HG03280 (cell line): ENCODE results near the gene RAB8A.

Experiments
- ATAC-seq: cut with Tn5 transposase; IDR thresholded peaks from one replicate; pipeline ENCODE4 v1.9.1; 2021; ENCODE audit warnings: mild to moderate bottlenecking, moderate library complexity; ENCODE audit not compliant: unreplicated experiment

RAB8A gene

DNA sequence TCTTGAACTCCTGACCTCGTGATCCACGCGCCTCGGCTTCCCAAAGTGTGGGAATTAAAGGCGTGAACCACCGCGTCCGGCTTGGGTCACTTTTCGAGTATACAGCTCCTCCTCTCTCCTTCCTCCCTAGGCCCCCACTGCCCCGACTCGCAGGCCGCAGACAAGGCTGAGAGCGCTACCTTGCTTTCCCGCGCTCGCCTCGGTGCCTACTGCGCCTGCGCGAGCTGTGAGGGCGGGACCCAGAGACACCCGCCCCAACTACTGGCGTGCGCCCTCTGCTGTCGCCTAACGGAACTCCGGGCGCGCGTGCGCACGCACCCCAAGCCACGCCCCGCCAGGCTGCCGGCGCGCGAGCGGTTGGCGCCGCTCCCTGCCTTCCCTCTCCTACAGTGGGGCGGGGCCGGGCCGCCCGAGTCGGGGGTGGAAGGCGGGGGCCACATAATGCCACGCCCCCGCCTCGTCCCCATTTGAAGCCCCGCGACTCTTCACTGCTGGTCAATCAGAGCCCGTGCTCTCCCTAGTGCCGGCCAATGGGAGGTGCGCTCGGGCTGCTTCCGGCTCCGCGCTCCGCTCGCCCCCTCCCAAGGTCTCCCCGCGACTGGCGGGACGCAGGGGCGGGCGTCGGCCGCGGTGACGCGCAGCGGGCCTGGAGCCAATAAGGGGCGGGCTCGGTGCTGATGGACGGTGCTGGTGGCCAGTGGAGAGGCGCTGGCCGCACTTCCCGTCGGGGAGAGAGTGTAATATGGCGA is at the start of gene RAB8A:
RAB8A (plus strand) TSS at position 730 of the 749 bp plus-strand sequence; CDS start at position 743, 13 bp downstream.
- ATAC-seq: peak; percentile 89

DNA sequence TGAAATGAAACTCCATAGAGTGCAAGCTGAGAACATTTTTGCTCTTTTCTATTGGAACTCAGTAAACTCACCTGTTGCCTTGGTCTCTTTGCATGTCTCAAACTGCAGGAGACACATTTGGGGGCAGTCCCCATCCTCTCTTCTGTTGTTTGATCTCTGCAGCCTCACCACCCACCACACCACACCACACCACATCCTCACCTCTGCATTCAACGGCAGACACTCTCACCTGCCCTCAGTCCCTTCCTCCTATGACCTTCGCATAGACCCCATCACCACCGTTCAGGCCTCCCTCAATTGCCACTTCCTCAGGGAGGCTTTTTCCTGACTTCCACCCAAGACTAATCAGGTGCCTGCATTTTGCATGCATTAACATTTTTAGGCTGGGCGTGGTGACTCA is 49.7 kb upstream of the RAB8A start:
- no peak for ATAC-seq

DNA sequence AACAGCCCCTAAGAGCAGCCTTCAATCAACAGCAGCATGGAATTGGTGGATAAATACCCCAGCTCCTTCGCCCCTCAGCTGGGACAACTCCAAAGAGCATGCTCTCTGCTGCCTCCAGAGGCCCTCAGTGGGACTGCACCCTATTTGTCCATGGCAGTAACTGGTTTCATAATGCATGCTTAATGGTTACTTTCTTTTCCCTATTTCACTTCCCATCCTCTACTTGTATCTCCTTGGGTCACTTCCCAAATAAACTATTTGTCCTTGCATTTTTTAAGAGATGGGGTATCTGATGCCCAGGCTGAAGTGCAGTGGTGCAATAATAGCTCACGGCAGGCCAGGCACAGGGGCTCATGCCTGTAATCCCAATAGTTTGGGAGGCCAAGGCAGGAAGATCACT is 48.9 kb upstream of the RAB8A start:
- no peak for ATAC-seq

DNA sequence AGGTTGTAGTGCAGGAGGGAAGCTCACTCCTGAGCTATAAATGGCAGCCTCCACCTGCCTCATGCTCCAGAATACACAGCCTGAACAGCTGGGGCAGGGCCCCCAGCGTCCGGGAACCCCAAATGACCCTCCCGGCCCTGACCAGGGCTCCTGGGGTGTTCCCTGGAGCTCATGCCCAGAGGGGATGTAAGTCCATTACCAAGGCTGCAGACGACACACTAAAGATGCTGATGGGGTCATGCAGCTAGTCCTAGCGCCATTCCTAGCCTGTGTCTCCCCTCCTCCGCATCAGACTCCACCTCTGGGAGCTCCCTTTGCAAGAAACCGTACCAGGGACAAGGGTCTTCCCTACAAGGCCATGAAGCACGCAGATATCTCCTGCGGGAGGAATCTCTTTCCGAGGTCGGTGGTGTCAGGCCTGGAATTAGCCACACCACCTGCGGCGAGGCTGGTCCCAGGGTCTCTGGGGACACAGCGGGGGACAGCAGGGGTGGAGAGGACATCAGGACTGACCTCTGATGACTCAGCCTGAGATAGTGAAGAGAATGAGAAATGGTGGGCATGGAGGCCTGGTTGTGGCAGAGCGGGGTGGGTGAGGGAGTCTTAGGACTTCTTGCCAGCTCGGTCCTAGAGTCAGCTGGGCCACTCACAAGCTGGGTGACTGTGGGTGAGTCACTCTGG is 47.3 kb upstream of the RAB8A start:
- no peak for ATAC-seq

GRCh38 chr19:16066611-16067104 is 45.0 kb upstream of the RAB8A start:
- no peak for ATAC-seq

- ATAC-seq: no peak
Observed at GRCh38 chr19:16067205-16067938, 44.3 kb upstream of the RAB8A start.

- no peak for ATAC-seq
Observed at GRCh38 chr19:16068696-16069259, 42.9 kb upstream of the RAB8A start.

GRCh38 chr19:16069813-16070365 is 41.8 kb upstream of the RAB8A start:
- ATAC-seq: no peak

DNA sequence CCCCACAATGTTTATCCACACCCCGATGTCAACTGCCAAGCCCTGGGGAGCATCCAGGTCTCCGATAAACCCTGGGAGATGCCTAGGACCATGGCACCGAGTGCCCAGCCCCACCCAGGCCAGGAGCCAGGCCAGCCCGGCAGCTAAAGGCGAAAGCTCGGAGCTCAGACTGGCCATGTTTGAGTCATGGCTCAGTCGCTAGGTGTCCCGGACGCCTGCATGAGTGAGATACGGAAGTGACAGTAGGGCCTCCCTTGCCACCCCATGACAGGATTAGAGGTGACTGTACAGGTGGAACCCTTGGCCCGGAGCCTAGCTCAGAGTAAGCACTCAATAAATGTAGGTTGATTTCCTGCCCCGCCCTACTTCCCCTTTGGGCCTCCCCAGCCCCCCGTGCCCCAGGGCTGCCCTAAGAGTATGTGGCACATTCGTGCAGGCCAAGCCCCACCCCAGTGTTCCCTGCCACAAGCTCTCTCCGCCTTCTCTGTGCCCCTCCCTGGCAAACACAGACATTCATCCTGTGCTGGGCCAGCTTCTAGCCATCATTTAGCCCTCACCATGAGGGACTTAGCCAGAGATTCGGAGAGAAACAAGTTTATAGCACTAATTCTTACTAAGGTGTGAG is 41.2 kb upstream of the RAB8A start:
- no peak for ATAC-seq

- ATAC-seq: no peak
Observed at GRCh38 chr19:16071072-16071691, 40.5 kb upstream of the RAB8A start.

DNA sequence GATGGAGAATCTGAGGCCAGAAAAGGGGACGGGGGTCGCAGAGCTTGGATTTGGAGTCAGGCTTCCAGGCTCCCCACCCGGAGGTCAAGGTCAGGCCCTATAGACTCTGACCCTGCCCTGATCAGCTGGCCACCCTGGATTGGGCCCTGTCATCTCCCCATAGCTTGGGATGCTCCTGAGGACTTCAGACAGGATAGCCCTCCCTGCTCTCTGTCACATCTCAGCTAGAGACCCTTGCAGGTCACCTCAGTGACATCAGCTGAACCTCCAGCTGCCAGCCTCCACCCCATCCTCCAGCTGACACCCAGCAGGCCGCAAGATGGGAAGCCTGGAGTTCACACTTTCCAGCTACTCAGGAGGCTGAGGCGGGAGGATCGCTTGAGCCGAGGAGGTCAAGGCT is 38.2 kb upstream of the RAB8A start:
- ATAC-seq: no peak

DNA sequence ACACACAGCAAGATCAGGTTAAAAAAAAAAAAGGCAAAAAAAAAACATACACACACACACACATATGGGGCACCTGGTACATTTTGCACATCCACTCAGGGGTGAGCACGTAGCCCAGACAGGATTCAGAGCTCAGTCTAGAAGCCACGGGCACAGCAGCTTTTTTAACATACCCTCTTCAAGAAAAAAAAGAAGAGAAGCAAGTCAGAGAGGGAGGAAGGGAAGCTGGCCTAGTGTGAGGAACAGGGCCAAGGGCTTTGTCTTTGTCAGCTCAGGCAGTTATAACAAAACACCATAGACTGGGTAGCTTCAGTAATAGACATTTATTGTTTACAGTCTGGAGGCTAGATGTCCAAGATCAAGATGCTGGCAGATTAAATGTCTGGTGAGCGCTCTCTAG is 37.7 kb upstream of the RAB8A start:
- ATAC-seq: no peak

DNA sequence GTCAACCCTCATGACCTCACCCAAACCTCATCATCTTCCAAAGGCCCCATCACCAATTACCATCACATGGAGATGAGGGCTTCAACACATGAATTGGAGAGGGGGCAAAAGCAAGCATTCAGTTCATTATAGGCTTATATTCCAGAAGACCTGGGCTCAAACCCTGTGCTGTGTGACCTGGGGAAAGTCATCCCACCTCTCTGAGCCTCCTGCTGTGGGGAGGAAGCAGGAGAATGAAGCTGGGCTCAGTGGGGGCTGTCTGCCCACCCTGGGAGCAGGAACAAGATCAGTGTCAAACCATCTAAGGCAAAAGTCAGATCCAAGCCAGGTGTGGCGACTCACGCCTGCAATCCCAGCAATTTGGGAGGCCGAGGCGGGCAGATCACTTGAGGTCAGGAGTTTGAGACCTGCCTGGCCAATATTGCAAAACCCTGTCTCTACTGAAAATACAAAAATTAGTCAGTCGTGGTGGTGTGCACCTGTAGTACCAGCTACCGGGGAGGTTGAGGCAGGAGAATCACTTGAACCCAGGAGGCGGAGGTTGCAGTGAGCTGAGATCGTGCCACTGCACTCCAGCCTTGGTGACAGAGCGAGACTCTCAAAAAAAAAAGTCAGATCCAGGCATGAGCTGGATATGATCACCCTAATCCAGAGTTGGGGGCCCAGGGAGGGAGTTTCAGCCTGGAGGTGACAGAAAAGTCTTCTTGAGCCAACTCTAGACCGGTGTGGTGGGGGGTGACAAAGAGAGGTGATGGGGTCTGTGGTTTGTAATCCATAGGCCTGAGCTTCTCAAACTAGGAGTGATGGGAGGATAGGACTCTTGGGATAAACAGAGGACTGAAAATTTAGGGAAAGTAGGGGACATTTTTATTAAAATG is 37.0 kb upstream of the RAB8A start:
- ATAC-seq: no peak

- ATAC-seq: no peak
Observed at GRCh38 chr19:16075430-16076153, 36.1 kb upstream of the RAB8A start.

DNA sequence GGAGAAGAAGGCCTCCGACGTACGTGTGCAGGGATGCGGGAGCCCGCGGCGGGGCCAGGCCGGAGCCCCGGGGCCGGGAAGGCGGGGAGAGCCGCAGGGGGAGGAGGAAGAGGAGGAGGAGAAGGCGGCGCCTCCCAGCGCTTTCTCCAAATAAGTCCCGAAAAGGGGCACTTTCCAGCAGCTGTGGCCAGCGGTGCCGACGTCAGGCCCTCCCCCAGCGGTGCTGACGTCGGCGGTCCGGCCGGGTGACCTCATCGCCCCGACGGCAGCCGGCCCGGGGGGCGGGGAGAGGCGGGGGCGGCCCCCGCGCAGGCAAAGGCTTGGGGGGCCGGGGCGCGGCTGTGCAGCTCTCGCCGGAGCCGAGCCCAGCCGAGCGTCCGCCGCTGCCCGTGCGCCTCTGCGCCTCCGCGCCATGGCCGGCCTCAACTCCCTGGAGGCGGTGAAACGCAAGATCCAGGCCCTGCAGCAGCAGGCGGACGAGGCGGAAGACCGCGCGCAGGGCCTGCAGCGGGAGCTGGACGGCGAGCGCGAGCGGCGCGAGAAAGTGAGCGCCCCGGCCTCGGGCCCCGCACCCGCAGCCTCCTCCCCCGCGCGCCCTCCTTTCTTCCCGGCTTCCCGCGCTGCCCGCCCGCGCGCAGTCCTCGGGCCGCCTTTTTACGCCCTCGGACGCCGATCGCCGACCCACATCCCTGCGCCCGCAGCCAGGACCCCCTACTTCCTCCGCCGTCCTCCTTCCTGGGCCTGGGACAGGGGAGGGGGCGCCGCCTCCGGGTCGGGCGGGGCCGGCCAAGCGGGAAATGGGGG is 35.3 kb upstream of the RAB8A start, which contains the start of gene TPM4:
TPM4 (plus strand) TSS at position 342 of the 804 bp plus-strand sequence; CDS start at position 413, 71 bp downstream.
- peak; percentile 55 for ATAC-seq

DNA sequence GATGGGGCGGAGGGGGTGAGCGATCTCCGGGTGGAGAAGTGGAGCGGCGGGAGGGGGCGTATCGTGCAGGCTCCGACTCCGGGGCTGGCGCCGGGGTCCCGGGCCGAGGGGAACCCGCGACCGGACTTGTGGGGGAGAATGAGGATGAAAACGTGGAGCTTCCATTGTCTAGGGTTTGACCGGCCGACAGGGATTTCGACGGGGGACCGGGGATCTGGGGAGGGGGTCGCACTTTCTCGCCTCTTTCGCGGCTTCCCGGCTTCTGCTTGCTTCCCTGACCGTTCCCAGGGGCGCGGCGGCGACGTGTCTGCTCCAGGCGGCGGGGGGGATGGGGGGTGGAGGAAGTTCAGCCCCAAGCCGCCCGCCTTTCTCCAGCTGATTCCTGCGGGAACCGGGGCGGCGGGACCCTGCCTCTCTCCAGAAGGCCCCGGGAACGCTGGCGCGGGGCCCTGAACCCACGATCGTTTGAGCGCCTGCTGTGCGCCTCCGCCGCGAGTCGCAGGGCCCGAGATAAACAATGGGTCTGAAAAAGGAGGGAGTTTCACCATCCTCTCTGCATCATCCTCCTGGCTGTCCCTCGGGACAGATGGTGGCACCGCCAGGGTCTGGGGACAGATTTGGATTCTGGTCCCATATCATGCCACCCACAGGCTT is 34.6 kb upstream of the RAB8A start:
- ATAC-seq: no peak
